ENCODE measurements around the gene TPSB2. TPM values are rescaled to one million over a fixed set of nuclear protein-coding genes. Genes with fewer than 3 reads are reported as not detected.

TPSB2 gene
- total RNA-seq, 4 donors from 2014 or later = 14.9 to 89.7 (median 50.4) TPM

DNA sequence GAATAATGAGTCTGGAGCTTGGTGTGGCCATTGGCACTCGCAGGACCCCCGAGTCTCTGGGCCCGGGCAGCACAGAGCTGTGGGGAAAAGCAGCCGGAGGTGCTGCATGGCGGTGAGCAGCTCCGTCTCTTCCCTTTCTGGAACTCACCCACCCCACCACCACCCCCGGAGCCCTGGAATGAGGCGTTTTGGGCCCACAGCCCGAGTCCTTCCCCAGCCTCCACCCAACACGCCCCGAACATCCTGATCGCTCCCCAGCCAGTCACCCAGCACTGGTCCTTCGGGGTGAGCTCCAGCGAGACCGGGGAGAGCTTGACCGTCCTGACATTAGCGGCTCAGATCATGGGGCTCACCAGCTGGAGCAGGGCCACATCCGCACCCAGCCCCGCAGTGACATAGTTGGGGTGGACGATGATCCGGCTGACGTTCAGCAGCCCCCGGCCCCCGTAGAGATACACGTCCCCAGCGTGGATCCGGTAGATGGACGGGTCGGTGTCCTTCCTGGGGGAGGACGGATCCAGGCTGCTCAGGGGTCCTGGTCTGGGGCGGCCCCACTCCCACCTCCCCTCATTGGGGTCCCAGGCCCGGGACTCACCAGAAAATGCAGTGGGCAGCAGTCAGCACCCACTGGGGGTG lies 32.3 kb upstream of the TPSB2 start:
- no peak for DNase-seq
- H3K27ac ChIP-seq = no peak overlapping the region
- H3K36me3 ChIP-seq = no peaks in the 10 kb centered on the region
- peaks cover 0 to 18% of the 10 kb centered on the region in 2 donors for H3K27me3 ChIP-seq
- no peak overlapping the region for H3K4me3 ChIP-seq
- H3K9me3 ChIP-seq = no peaks in the 10 kb centered on the region
- H3K4me1 ChIP-seq = peaks cover 0 to 6% (median 0%) of the 10 kb centered on the region in 4 donors
- no peak for TF ChIP-seq POLR2A (IDR thresholded peaks at IDR 0.05)

DNA sequence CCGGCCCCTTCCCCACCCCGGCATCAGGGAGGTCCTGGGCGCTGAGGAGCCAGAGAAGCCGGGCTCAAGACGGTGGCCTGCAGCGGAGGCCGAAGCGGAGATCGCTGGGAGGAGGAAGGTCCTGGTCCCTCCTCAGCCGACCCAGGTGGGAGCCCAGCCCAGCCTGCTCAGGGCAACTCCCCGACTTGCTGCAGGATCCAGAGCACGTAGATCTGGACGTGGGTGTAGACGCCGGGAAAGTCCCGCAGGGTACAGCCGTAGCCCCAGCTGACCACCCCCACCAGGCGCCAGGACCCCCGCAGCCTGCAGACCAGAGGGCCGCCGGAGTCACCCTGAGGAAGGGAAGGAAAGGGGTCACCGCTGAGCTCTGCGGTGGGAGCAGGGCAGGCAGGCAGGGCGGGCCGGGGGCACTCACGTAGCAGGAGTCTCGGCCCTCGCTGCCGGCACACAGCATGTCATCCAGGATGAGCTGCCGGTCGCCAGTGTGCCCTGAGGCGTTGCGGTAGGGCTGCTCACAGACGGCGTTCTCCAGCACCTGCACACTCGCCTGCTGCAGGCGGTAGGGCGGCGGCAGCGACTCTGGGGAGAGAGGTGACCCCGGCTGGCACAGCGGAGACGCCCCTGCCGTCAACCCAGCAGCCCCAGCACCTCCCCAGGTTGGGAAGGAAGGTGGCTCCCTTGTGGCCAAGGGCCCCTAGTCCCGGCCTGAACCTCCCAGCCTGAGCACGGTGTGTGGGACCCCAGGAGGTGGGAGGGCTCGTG lies 31.3 kb upstream of the TPSB2 start:
- Histone ChIP-seq H3K27ac (no peak overlapping the region), H3K9me3 (no peaks in the 10 kb centered on the region), H3K4me3 (no peak overlapping the region), H3K36me3 (no peaks in the 10 kb centered on the region), H3K27me3 (peaks cover 0 to 18% of the 10 kb centered on the region in 2 donors), H3K4me1 (peaks cover 0 to 6% (median 0%) of the 10 kb centered on the region in 4 donors)
- DNase-seq = no peak
- no peak for TF ChIP-seq CTCF (IDR thresholded peaks at IDR 0.05)
- no peak for TF ChIP-seq POLR2A (IDR thresholded peaks at IDR 0.05)

DNA sequence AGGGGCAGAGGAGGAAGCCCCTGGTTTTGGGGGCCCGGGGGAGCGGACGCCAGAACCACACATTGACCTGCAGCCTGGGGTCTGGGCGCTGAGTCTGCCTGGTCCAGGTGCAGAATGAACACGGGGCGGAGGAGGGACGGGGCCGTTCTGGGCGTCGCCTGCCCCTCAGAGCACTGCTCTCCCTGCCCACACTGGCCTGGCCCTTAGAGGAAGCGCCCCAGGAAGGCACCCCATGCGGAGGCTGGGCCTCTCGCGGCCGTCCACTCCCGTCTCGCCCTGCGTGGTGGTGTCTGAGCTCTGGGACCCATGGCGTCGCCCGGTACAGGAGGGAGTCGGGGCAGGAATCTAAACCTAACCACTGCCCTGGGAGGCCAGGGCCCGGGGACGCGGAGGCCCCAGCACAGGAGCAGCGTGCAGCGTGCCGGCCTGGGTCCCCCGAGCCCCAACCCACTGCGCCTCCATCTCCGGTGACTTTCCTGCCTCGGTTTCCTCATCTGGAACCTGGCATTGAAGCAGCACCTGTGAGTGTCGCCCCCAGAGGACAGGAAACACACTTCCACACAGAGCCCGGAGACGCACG lies 30.2 kb upstream of the TPSB2 start:
- peaks cover 0 to 6% (median 0%) of the 10 kb centered on the region in 4 donors for H3K4me1 ChIP-seq
- no peaks in the 10 kb centered on the region for H3K9me3 ChIP-seq
- H3K4me3 ChIP-seq = no peak overlapping the region
- H3K27me3 ChIP-seq = peaks cover 0 to 18% of the 10 kb centered on the region in 2 donors
- H3K27ac ChIP-seq = no peak overlapping the region
- DNase-seq = no peak
- TF ChIP-seq CTCF (IDR thresholded peaks at IDR 0.05) = no peak
- no peak for TF ChIP-seq POLR2A (IDR thresholded peaks at IDR 0.05)
- no peaks in the 10 kb centered on the region for H3K36me3 ChIP-seq

GRCh38 chr16:1259760-1260068 lies 29.7 kb upstream of the TPSB2 start:
- Histone ChIP-seq H3K4me3 (no peak overlapping the region), H3K27me3 (peaks cover 0 to 18% of the 10 kb centered on the region in 2 donors)
- DNase-seq = no peak

GRCh38 chr16:1258906-1259759 lies 29.1 kb upstream of the TPSB2 start:
- Histone ChIP-seq H3K4me3 (peak overlapping the region in 1 of 4 donors; percentile 5), H3K9me3 (no peaks in the 10 kb centered on the region), H3K4me1 (peaks cover 0 to 6% (median 0%) of the 10 kb centered on the region in 4 donors), H3K27me3 (peaks cover 0 to 18% of the 10 kb centered on the region in 2 donors), H3K27ac (no peak overlapping the region), H3K36me3 (no peaks in the 10 kb centered on the region)
- TF ChIP-seq POLR2A (IDR thresholded peaks at IDR 0.05) = no peak
- no peak for TF ChIP-seq CTCF (IDR thresholded peaks at IDR 0.05)
- DNase-seq = no peak

More at GRCh38 chr16:1259760-1260068, 29.7 kb upstream of the TPSB2 start:
- Histone ChIP-seq H3K4me1 (peaks cover 0 to 6% (median 0%) of the 10 kb centered on the region in 4 donors), H3K9me3 (no peaks in the 10 kb centered on the region), H3K27ac (no peak overlapping the region), H3K36me3 (no peaks in the 10 kb centered on the region)
- TF ChIP-seq POLR2A (IDR thresholded peaks at IDR 0.05) (no peak), CTCF (IDR thresholded peaks at IDR 0.05) (no peak)
